IMR-90 (cell line): Measurements from ENCODE around the gene EID1.

ENCODE experiments used
- POLR2A ChIP-seq: IDR thresholded peaks from 2 replicates; pipeline ENCODE4 v1.6.1; 2012; ENCODE audit warnings: mild to moderate bottlenecking, low read depth, low read length
- RAD21 ChIP-seq: IDR thresholded peaks from 2 replicates; pipeline ENCODE4 v1.6.1; 2012; ENCODE audit warnings: low read length, improper control_type of control experiment
- RCOR1 ChIP-seq: IDR thresholded peaks from 2 replicates; pipeline ENCODE4 v1.6.1; 2012; ENCODE audit warnings: mild to moderate bottlenecking, low read length, improper control_type of control experiment; ENCODE audit not compliant: insufficient replicate concordance
- SMC3 ChIP-seq: fragments of 150-350 bp; IDR thresholded peaks from 2 replicates; pipeline ENCODE4 v1.6.1; 2016; ENCODE audit warnings: low read depth, mild to moderate bottlenecking, antibody characterized with exemption, low read length, moderate library complexity
- TF ChIP-seq, protein P1 (sequence below): conservative IDR thresholded peaks from 2 replicates; pipeline ENCODE4 v1.5.1; 2012; ENCODE audit warnings: mild to moderate bottlenecking, low read depth, low read length, improper control_type of control experiment
- TF ChIP-seq, protein P2 (sequence below): fragments of 150-350 bp; IDR thresholded peaks from 2 replicates; pipeline ENCODE4 v1.6.1; 2016; ENCODE audit warnings: low read depth, mild to moderate bottlenecking, low read length, moderate library complexity, borderline replicate concordance

DNA sequence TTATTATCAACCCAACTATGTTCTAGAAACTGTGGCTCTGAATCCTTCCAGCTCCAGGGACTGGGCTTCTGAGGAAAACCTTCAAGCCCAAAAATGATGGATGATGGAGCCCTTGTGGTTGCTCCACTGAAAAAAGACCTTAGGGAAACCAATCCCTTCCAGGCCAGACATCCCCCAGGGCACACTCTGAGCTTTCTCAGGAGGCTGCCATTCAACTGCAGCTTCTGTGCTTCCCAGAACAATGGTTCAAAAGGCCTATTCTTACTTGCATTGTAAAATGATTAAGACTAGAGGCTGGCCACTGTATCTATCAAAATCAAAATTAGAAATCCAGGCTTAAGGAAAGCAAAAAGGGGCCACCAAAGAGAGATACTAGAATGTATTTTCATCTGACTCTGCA is 27.3 kb downstream of the EID1 start:
- TF ChIP-seq, protein P1, sequence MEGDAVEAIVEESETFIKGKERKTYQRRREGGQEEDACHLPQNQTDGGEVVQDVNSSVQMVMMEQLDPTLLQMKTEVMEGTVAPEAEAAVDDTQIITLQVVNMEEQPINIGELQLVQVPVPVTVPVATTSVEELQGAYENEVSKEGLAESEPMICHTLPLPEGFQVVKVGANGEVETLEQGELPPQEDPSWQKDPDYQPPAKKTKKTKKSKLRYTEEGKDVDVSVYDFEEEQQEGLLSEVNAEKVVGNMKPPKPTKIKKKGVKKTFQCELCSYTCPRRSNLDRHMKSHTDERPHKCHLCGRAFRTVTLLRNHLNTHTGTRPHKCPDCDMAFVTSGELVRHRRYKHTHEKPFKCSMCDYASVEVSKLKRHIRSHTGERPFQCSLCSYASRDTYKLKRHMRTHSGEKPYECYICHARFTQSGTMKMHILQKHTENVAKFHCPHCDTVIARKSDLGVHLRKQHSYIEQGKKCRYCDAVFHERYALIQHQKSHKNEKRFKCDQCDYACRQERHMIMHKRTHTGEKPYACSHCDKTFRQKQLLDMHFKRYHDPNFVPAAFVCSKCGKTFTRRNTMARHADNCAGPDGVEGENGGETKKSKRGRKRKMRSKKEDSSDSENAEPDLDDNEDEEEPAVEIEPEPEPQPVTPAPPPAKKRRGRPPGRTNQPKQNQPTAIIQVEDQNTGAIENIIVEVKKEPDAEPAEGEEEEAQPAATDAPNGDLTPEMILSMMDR = no peak
- no peak for TF ChIP-seq RCOR1
- TF ChIP-seq POLR2A = no peak
- TF ChIP-seq RAD21 = no peak
- TF ChIP-seq, protein P2, sequence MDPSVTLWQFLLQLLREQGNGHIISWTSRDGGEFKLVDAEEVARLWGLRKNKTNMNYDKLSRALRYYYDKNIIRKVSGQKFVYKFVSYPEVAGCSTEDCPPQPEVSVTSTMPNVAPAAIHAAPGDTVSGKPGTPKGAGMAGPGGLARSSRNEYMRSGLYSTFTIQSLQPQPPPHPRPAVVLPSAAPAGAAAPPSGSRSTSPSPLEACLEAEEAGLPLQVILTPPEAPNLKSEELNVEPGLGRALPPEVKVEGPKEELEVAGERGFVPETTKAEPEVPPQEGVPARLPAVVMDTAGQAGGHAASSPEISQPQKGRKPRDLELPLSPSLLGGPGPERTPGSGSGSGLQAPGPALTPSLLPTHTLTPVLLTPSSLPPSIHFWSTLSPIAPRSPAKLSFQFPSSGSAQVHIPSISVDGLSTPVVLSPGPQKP = no peak
- no peak for TF ChIP-seq SMC3
